Keratinocyte (primary cell): ENCODE measurements around the gene MAL. TPM values are rescaled to one million over a fixed set of nuclear protein-coding genes. Genes with fewer than 3 reads are reported as not detected.

Source experiments
- DNase-seq: peaks from one replicate; pipeline ENCODE4 v3.0.0-alpha.2; 2011; ENCODE audit warnings: low read depth, missing footprints, low spot score
- FAIRE-seq: peaks from 2 replicates; lab custom pipeline; 2011; peaks lifted over from hg19 to GRCh38; lab: Jason Lieb, UNC
- H2AFZ ChIP-seq: 2 replicates; pipeline ENCODE4 v1.6.0; 2012; ENCODE audit warnings: low read length, control low read depth, inconsistent platforms; ENCODE audit not compliant: control insufficient read depth
- H3K27ac ChIP-seq: 2 replicates; pipeline ENCODE4 v1.5.1; 2011; ENCODE audit warnings: low read length; ENCODE audit not compliant: control insufficient read depth, insufficient read depth
- H3K27me3 ChIP-seq: 3 replicates; pipeline ENCODE4 v1.6.0; 2011; ENCODE audit warnings: low read length; ENCODE audit not compliant: control insufficient read depth, insufficient read depth; ENCODE audit errors: extremely low read depth
- H3K36me3 ChIP-seq, 2 experiments: 2 replicates in 1 of 2; 3 replicates in 1 of 2; pipeline ENCODE4 v1.5.1; 2011; ENCODE audit warnings: low read length in 2 of 2, mild to moderate bottlenecking in 1 of 2; ENCODE audit not compliant: control insufficient read depth in 2 of 2, insufficient read depth in 2 of 2; ENCODE audit errors: extremely low read depth in 1 of 2
- H3K4me1 ChIP-seq: 3 replicates; pipeline ENCODE4 v1.5.1; 2011; ENCODE audit warnings: low read length; ENCODE audit not compliant: control insufficient read depth, insufficient read depth; ENCODE audit errors: extremely low read depth
- H3K4me2 ChIP-seq: 3 replicates; pipeline ENCODE4 v1.6.0; 2011; ENCODE audit warnings: low read depth, low read length; ENCODE audit not compliant: control insufficient read depth, insufficient read depth; ENCODE audit errors: extremely low read depth
- H3K4me3 ChIP-seq, 3 experiments: fragments of 200-600 bp in 1 of 3; sonication (generic) in 1 of 3; 2 replicates in 2 of 3; 3 replicates in 1 of 3; pipeline ENCODE4 v1.5.1; 2011 to 2016; ENCODE audit warnings: low read length in 3 of 3, mild to moderate bottlenecking in 3 of 3, control low read depth in 2 of 3, inconsistent platforms in 1 of 3, low read depth in 1 of 3, mixed read lengths in 1 of 3, mixed run types in 1 of 3, moderate library complexity in 1 of 3; ENCODE audit not compliant: control insufficient read depth in 2 of 3, insufficient read depth in 2 of 3; ENCODE audit errors: extremely low read depth in 1 of 3
- H3K79me2 ChIP-seq: 2 replicates; pipeline ENCODE4 v1.6.0; 2012; ENCODE audit warnings: low read length; ENCODE audit not compliant: control insufficient read depth, insufficient read depth
- H3K9ac ChIP-seq: 3 replicates; pipeline ENCODE4 v1.6.0; 2011; ENCODE audit warnings: low read length; ENCODE audit not compliant: control insufficient read depth, insufficient read depth; ENCODE audit errors: extremely low read depth
- H3K9me1 ChIP-seq: 3 replicates; pipeline ENCODE4 v1.6.0; 2011; ENCODE audit warnings: low read length; ENCODE audit not compliant: control insufficient read depth, insufficient read depth; ENCODE audit errors: extremely low read depth
- H3K9me3 ChIP-seq: 2 replicates; pipeline ENCODE4 v1.5.1; 2012; ENCODE audit warnings: low read depth, low read length; ENCODE audit not compliant: control insufficient read depth
- H4K20me1 ChIP-seq: 3 replicates; pipeline ENCODE4 v1.6.0; 2011; ENCODE audit warnings: low read length; ENCODE audit not compliant: control insufficient read depth, insufficient read depth; ENCODE audit errors: extremely low read depth
- EZH2 ChIP-seq: IDR thresholded peaks from one replicate; pipeline ENCODE4 v1.6.1; 2012; ENCODE audit warnings: inconsistent platforms, mild to moderate bottlenecking, low read length, moderate library complexity
- dilution Hi-C: fragments of 300-500 bp; cut with MboI; formaldehyde crosslinking; loops from one replicate; pipeline ENCODE4 v1.7.0; 2020; ENCODE audit warnings: low sequenced_read_pairs; ENCODE audit not compliant: extremely low pct_ligation_motif_present
- polyA plus RNA-seq, 5 experiments: library from polyadenylated mRNA; depleted of rRNA in 3 of 5; stranded (reverse) in 3 of 5; stranded (forward) in 1 of 5; unstranded in 1 of 5; fragments of >200 nt; gene quantifications; 1 replicate in 1 of 5; 2 replicates in 3 of 5; 3 replicates in 1 of 5; pipeline versions ENCODE4 v1.2.1 to v1.2.3, GENCODE V29; 2011 to 2012; ENCODE audit warnings: missing spikeins in 2 of 5, low read depth in 1 of 5, low replicate concordance in 1 of 5
- TF ChIP-seq, protein P1 (sequence below), 3 experiments: IDR thresholded peaks in 1 of 3; conservative IDR thresholded peaks in 1 of 3; optimal IDR thresholded peaks in 1 of 3; 2 replicates in 2 of 3; 3 replicates in 1 of 3; pipeline versions ENCODE3 to v1.5.1; 2011; ENCODE audit warnings: low read length in 3 of 3, mild to moderate bottlenecking in 3 of 3, moderate library complexity in 2 of 3, control low read depth in 1 of 3, inconsistent platforms in 1 of 3; ENCODE audit not compliant: insufficient read depth in 2 of 3; ENCODE audit errors: extremely low read depth in 1 of 3

The MAL gene
- polyA plus RNA-seq, 1 donor (not counting 4 experiments of a cell fraction or from before 2014, with no cell fraction given) = not detected

DNA sequence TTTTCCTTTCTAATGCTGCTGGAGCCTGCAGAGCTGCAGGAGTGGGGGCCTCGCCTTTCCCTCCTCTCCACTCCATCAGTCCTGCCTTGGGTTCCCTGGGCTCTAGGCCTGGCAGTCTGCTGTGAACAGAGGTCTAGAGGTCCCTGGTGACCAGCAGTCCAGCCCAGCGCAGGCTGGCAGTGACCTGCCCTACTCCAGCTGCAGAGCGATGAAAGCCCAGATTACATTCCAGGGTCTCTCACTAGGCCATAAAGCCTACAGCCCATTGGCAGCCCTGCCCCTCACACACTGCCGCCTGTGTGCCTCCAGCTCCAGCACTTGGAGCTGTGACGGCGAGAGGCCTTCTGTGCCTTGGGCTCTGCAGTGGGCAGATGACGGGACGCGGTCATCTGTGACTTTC lies 14.8 kb upstream of the MAL start:
- Histone ChIP-seq H2AFZ (no peak overlapping the region), H3K4me1 (no peaks in the 10 kb centered on the region), H3K4me2 (no peak overlapping the region), H3K27me3 (peaks cover 5% of the 10 kb centered on the region), H3K9me3 (no peaks in the 10 kb centered on the region), H3K36me3 (no peaks in the 10 kb centered on the region), H3K4me3 (no peak overlapping the region), H3K27ac (no peak overlapping the region), H3K79me2 (no peaks in the 10 kb centered on the region), H3K9me1 (no peaks in the 10 kb centered on the region), H4K20me1 (no peaks in the 10 kb centered on the region), H3K9ac (no peak overlapping the region)
- no peak for FAIRE-seq
- TF ChIP-seq, protein P1, sequence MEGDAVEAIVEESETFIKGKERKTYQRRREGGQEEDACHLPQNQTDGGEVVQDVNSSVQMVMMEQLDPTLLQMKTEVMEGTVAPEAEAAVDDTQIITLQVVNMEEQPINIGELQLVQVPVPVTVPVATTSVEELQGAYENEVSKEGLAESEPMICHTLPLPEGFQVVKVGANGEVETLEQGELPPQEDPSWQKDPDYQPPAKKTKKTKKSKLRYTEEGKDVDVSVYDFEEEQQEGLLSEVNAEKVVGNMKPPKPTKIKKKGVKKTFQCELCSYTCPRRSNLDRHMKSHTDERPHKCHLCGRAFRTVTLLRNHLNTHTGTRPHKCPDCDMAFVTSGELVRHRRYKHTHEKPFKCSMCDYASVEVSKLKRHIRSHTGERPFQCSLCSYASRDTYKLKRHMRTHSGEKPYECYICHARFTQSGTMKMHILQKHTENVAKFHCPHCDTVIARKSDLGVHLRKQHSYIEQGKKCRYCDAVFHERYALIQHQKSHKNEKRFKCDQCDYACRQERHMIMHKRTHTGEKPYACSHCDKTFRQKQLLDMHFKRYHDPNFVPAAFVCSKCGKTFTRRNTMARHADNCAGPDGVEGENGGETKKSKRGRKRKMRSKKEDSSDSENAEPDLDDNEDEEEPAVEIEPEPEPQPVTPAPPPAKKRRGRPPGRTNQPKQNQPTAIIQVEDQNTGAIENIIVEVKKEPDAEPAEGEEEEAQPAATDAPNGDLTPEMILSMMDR (optimal IDR thresholded peaks at IDR 0.05 in 1 of 3, IDR thresholded peaks at IDR 0.05 in 1 of 3, conservative IDR thresholded peaks at IDR 0.05 in 1 of 3; ENCODE audit: extremely low read depth in 1 of 3, insufficient read depth in 2 of 3, low read length in 3 of 3) = no peak
- no peak for TF ChIP-seq EZH2
- dilution Hi-C loops = no loop called here
- no peak for DNase-seq

DNA sequence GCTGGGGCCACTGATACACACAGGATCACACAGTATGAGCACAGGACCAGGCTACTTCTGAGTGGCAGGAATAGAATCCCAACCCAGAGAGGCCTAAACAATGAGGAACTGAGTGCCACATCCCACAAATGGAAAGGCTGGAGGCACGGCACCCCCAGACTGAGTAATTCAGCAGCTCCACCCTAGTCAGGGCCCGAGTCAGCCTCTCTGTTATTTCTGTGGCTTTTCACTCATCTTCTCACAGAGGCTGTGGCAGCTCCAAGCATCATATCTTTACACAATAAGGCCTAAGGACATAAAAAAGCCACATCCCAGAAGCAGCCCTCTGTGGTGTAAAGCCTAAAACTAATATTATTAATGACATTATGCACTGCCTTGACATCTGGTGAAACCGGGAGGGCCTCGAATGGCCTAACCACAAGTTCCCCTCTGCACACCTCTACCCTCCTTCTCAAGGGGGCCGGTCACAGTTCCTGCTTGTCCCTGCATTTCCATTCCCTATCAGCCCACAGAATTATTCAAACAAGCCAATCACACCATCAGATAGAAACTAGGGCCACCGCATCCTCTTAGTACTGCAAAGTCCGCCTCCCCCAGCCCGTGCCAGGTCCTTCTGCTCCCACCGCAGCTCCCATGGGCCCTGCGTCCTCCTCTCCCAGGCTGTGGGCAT lies 12.5 kb upstream of the MAL start:
- Histone ChIP-seq H3K27ac (no peak overlapping the region), H4K20me1 (no peaks in the 10 kb centered on the region), H3K4me2 (no peak overlapping the region), H2AFZ (no peak overlapping the region), H3K9me1 (no peaks in the 10 kb centered on the region), H3K4me1 (no peaks in the 10 kb centered on the region), H3K4me3 (no peak overlapping the region), H3K9me3 (no peaks in the 10 kb centered on the region), H3K36me3 (no peaks in the 10 kb centered on the region), H3K27me3 (peaks cover 10% of the 10 kb centered on the region), H3K79me2 (no peaks in the 10 kb centered on the region), H3K9ac (no peak overlapping the region)
- TF ChIP-seq EZH2 = no peak
- TF ChIP-seq, protein P1 (optimal IDR thresholded peaks at IDR 0.05 in 1 of 3, IDR thresholded peaks at IDR 0.05 in 1 of 3, conservative IDR thresholded peaks at IDR 0.05 in 1 of 3; ENCODE audit: extremely low read depth in 1 of 3, insufficient read depth in 2 of 3, low read length in 3 of 3) = no peak
- FAIRE-seq (no peak), DNase-seq (no peak)
- dilution Hi-C loops = no loop called here
